Middle frontal gyrus (tissue), 1 donor: Measurements from ENCODE around the gene EXD3.

Source experiments
- DNase-seq: peaks from one replicate; pipeline ENCODE4 v3.0.0-alpha.2; 2015; ENCODE audit warnings: low spot score; ENCODE audit errors: extremely low spot score

EXD3 gene

GRCh38 chr9:137367506-137368430 lies 55.2 kb downstream of the EXD3 start:
- no peak for DNase-seq

- DNase-seq, result no peak
Measured at GRCh38 chr9:137366891-137367381, 56.0 kb downstream of the EXD3 start.

- no peak for DNase-seq
Measured at GRCh38 chr9:137366445-137366810, 56.5 kb downstream of the EXD3 start.

- no peak for DNase-seq
Measured at GRCh38 chr9:137365552-137366444, 57.2 kb downstream of the EXD3 start.

- no peak for DNase-seq
Measured at GRCh38 chr9:137365056-137365455, 57.9 kb downstream of the EXD3 start.

- no peak for DNase-seq
Measured at GRCh38 chr9:137359850-137360249, 63.1 kb downstream of the EXD3 start.

- DNase-seq, result no peak
Measured at GRCh38 chr9:137358126-137358525, 64.8 kb downstream of the EXD3 start.

GRCh38 chr9:137357166-137357565 lies 65.8 kb downstream of the EXD3 start:
- no peak for DNase-seq

- DNase-seq, result no peak
Measured at GRCh38 chr9:137355761-137356365, 67.1 kb downstream of the EXD3 start.

- DNase-seq, result no peak
Measured at GRCh38 chr9:137354845-137355760, 67.9 kb downstream of the EXD3 start.

GRCh38 chr9:137354153-137354844 lies 68.7 kb downstream of the EXD3 start:
- DNase-seq, result no peak

GRCh38 chr9:137353223-137354152 lies 69.5 kb downstream of the EXD3 start:
- no peak for DNase-seq

GRCh38 chr9:137352511-137353222 lies 70.3 kb downstream of the EXD3 start:
- no peak for DNase-seq

GRCh38 chr9:137351781-137352501 lies 71.0 kb downstream of the EXD3 start:
- no peak for DNase-seq

GRCh38 chr9:137350696-137351584 lies 72.0 kb downstream of the EXD3 start:
- no peak for DNase-seq

GRCh38 chr9:137349471-137350033 lies 73.4 kb downstream of the EXD3 start:
- DNase-seq, result no peak
